Hepatocyte (in vitro differentiated cells): ENCODE measurements around the gene MAN1C1. TPM values are rescaled to one million over a fixed set of nuclear protein-coding genes. Genes with fewer than 3 reads are reported as not detected.

Source experiments
- DNase-seq: peaks from one replicate; pipeline ENCODE4 v3.0.0-alpha.2; 2016; ENCODE audit warnings: low spot score
- H2AFZ ChIP-seq: fragments of 200-600 bp; sonication (generic); 2 replicates; pipeline ENCODE4 v1.6.0; 2016; ENCODE audit warnings: antibody characterized with exemption, mild to moderate bottlenecking
- H3K27ac ChIP-seq: fragments of 200-600 bp; sonication (generic); 2 replicates; pipeline ENCODE4 v1.5.1; 2016; ENCODE audit warnings: mild to moderate bottlenecking
- H3K27me3 ChIP-seq: fragments of 200-600 bp; sonication (generic); 2 replicates; pipeline ENCODE4 v1.6.1; 2016
- H3K36me3 ChIP-seq: fragments of 200-600 bp; sonication (generic); replicated peaks from 2 replicates; pipeline ENCODE4 v1.5.1; 2016; ENCODE audit warnings: low read depth; ENCODE audit not compliant: insufficient read depth
- H3K4me1 ChIP-seq: fragments of 200-600 bp; sonication (generic); 2 replicates; pipeline ENCODE4 v1.5.1; 2016; ENCODE audit warnings: mild to moderate bottlenecking, moderate library complexity; ENCODE audit not compliant: insufficient read depth
- H3K4me2 ChIP-seq: fragments of 200-600 bp; sonication (generic); 2 replicates; pipeline ENCODE4 v1.6.0; 2016
- H3K4me3 ChIP-seq: fragments of 200-600 bp; sonication (generic); 2 replicates; pipeline ENCODE4 v1.5.1; 2016; ENCODE audit warnings: mild to moderate bottlenecking
- H3K79me2 ChIP-seq: fragments of 200-600 bp; sonication (generic); 2 replicates; pipeline ENCODE4 v1.6.0; 2017; ENCODE audit warnings: mild to moderate bottlenecking
- H3K9me2 ChIP-seq: fragments of 200-600 bp; sonication (generic); replicated peaks from 2 replicates; pipeline ENCODE4 v1.6.0; 2017; ENCODE audit warnings: mild to moderate bottlenecking; ENCODE audit not compliant: insufficient read depth
- H3K9me3 ChIP-seq: fragments of 200-600 bp; sonication (generic); 2 replicates; pipeline ENCODE4 v1.5.1; 2016; ENCODE audit warnings: low read depth, mild to moderate bottlenecking
- H4K20me1 ChIP-seq: fragments of 200-600 bp; sonication (generic); 2 replicates; pipeline ENCODE4 v1.6.0; 2016; ENCODE audit warnings: mild to moderate bottlenecking; ENCODE audit not compliant: insufficient read depth, poor library complexity, severe bottlenecking
- EZH2 ChIP-seq: fragments of 200-600 bp; sonication (generic); IDR thresholded peaks from 2 replicates; pipeline ENCODE4 v1.6.1; 2016; ENCODE audit warnings: antibody characterized with exemption, mild to moderate bottlenecking, borderline replicate concordance
- EZH2phosphoT487 ChIP-seq: fragments of 200-600 bp; sonication (generic); IDR thresholded peaks from one replicate; pipeline ENCODE4 v1.6.1; 2018; ENCODE audit warnings: antibody characterized with exemption, mild to moderate bottlenecking, low read depth, moderate library complexity; ENCODE audit not compliant: unreplicated experiment, severe bottlenecking
- WGBS: methylation state at CpG from one replicate; pipeline ENCODE4 v1.1.6; 2016; ENCODE audit warnings: low lambda C conversion rate; ENCODE audit errors: missing lambda C conversion rate; 5-methylcytosine and 5-hydroxymethylcytosine counted together
- polyA plus RNA-seq: library from polyadenylated mRNA; unstranded; fragments of >200 nt; fragmentation: Nextera tagmentation; extraction: Ambion mirVana; gene quantifications from 2 replicates; pipeline ENCODE4 v1.2.1, GENCODE V29; 2016
- total RNA-seq: library from RNA; depleted of rRNA; stranded (reverse); fragments of >200 nt; gene quantifications from 2 replicates; pipeline ENCODE4 v1.2.3, GENCODE V29; 2014
- TF ChIP-seq, protein P1 (sequence below): fragments of 200-600 bp; sonication (generic); IDR thresholded peaks from 2 replicates; pipeline ENCODE4 v1.5.1; 2016; ENCODE audit warnings: antibody characterized with exemption, mild to moderate bottlenecking; ENCODE audit not compliant: poor library complexity

Gene MAN1C1
- total and polyA plus RNA-seq, 2 experiments from 2014 or later: 20.6 to 29.3 TPM

GRCh38 chr1:25608488-25609178 is 8.0 kb upstream of the MAN1C1 start:
- H2AFZ ChIP-seq: no peak overlapping the region
- peaks cover 3% of the 10 kb centered on the region for H3K27me3 ChIP-seq
- H3K27ac ChIP-seq: no peak overlapping the region
- H3K4me3 ChIP-seq: no peak overlapping the region
- H3K4me2 ChIP-seq: peak overlapping the region; percentile 72
- H4K20me1 ChIP-seq: no peaks in the 10 kb centered on the region
- H3K4me1 ChIP-seq: peaks cover 4% of the 10 kb centered on the region
- no peak for TF ChIP-seq EZH2
- no peak for TF ChIP-seq EZH2phosphoT487
- TF ChIP-seq, protein P1, sequence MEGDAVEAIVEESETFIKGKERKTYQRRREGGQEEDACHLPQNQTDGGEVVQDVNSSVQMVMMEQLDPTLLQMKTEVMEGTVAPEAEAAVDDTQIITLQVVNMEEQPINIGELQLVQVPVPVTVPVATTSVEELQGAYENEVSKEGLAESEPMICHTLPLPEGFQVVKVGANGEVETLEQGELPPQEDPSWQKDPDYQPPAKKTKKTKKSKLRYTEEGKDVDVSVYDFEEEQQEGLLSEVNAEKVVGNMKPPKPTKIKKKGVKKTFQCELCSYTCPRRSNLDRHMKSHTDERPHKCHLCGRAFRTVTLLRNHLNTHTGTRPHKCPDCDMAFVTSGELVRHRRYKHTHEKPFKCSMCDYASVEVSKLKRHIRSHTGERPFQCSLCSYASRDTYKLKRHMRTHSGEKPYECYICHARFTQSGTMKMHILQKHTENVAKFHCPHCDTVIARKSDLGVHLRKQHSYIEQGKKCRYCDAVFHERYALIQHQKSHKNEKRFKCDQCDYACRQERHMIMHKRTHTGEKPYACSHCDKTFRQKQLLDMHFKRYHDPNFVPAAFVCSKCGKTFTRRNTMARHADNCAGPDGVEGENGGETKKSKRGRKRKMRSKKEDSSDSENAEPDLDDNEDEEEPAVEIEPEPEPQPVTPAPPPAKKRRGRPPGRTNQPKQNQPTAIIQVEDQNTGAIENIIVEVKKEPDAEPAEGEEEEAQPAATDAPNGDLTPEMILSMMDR: peak; percentile 77
- H3K36me3 ChIP-seq: no peaks in the 10 kb centered on the region
- no peaks in the 10 kb centered on the region for H3K9me2 ChIP-seq
- H3K79me2 ChIP-seq: no peaks in the 10 kb centered on the region
- WGBS: 16% methylated on average over 15 of the region's 15 CpGs
- no peaks in the 10 kb centered on the region for H3K9me3 ChIP-seq
- peak; percentile 90 for DNase-seq

DNA sequence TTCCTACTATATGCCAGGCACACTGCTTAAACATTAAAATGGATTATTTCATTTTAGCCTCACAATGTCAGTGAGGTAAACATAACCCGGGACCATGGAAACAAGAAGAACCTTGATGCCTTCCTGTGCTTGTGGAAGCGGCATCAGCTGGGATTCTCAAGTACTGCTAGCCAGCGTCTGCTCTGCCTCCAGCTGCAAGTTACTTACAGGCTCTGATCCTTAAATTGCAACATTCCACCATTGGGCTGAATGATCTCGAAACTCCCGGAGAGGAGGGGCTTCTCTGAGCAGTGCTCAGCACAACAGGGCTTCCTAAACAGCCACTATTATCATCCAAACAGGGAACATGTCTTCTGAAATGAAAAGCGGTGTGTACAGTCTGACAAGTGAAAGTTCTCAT is 6.7 kb upstream of the MAN1C1 start:
- peak; percentile 40 for DNase-seq

DNA sequence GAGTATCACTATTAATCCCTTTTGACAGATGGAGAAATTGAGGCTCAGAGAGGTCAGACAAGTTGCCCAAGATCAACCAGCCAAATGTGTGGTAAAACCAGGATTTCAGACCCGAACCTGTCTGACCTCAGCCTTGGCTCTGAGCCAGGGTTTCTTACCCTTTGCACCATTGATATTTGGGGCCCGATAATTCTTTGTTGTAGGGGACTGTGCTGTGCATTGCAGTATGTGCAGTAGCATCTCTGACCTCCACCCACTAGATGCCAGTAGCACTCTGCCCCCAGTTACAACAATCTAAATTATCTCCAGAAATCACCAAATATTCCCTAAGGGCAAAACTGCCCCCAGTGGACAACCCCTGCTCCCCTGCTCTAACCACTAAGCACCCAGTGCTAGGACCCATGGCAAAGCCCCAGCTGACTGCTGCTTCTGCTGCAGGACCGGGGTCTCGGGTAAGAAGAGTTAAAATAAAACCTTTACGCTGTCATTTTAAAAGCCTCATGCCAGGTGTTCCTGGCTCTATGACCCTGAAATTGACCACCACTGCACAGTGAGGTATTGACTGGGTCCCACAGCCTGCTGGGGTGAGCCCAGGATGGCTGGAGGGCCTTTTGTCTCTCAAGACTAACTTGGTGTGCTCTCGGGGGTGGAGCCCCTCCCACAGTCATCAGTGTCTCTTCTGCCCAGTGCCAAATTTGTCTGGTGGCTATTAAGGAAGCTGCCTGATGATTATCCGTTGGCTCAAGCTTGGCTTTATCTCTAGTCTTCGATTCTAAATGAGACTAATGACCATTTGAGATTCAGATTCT is 5.6 kb upstream of the MAN1C1 start:
- TF ChIP-seq, protein P1: no peak
- TF ChIP-seq EZH2phosphoT487 (no peak), EZH2 (no peak)
- no peaks in the 10 kb centered on the region for H4K20me1 ChIP-seq
- H3K27me3 ChIP-seq: peaks cover 3% of the 10 kb centered on the region
- H3K79me2 ChIP-seq: no peaks in the 10 kb centered on the region
- H2AFZ ChIP-seq: no peak overlapping the region
- H3K4me3 ChIP-seq: no peak overlapping the region
- H3K9me2 ChIP-seq: no peaks in the 10 kb centered on the region
- peaks cover 11% of the 10 kb centered on the region for H3K4me1 ChIP-seq
- no peaks in the 10 kb centered on the region for H3K9me3 ChIP-seq
- H3K4me2 ChIP-seq: no peak overlapping the region
- DNase-seq: no peak
- no peak overlapping the region for H3K27ac ChIP-seq
- no peaks in the 10 kb centered on the region for H3K36me3 ChIP-seq
- whole genome bisulfite sequencing: 69% methylated on average over 8 of the region's 8 CpGs

More for the DNA sequence above, 6.7 kb upstream of the MAN1C1 start:
- no peaks in the 10 kb centered on the region for H3K36me3 ChIP-seq
- H2AFZ ChIP-seq: no peak overlapping the region
- H4K20me1 ChIP-seq: no peaks in the 10 kb centered on the region
- no peak for TF ChIP-seq EZH2
- no peak for TF ChIP-seq EZH2phosphoT487
- TF ChIP-seq, protein P1: no peak
- no peaks in the 10 kb centered on the region for H3K79me2 ChIP-seq
- no peaks in the 10 kb centered on the region for H3K9me3 ChIP-seq
- no peak overlapping the region for H3K27ac ChIP-seq
- H3K27me3 ChIP-seq: peaks cover 3% of the 10 kb centered on the region
- H3K4me2 ChIP-seq: no peak overlapping the region
- WGBS: 39% methylated on average over 6 of the region's 6 CpGs
- H3K4me1 ChIP-seq: peaks cover 4% of the 10 kb centered on the region
- H3K4me3 ChIP-seq: no peak overlapping the region
- no peaks in the 10 kb centered on the region for H3K9me2 ChIP-seq
